DMS114 treated with DMSO at 0.1 percent for 48 hours (cell line): ENCODE data around the gene USP35.
"Not testable (repeated sequence)": the region's sequence is repeated elsewhere in the genome, so short reads cannot be mapped to it uniquely, and the experiment has no call there.

ENCODE experiments used
- DNase-seq: peaks from one replicate; lab custom pipeline; 2025; ENCODE audit not compliant: unreplicated experiment; lab: John Stamatoyannopoulos, UW

Gene USP35

DNA sequence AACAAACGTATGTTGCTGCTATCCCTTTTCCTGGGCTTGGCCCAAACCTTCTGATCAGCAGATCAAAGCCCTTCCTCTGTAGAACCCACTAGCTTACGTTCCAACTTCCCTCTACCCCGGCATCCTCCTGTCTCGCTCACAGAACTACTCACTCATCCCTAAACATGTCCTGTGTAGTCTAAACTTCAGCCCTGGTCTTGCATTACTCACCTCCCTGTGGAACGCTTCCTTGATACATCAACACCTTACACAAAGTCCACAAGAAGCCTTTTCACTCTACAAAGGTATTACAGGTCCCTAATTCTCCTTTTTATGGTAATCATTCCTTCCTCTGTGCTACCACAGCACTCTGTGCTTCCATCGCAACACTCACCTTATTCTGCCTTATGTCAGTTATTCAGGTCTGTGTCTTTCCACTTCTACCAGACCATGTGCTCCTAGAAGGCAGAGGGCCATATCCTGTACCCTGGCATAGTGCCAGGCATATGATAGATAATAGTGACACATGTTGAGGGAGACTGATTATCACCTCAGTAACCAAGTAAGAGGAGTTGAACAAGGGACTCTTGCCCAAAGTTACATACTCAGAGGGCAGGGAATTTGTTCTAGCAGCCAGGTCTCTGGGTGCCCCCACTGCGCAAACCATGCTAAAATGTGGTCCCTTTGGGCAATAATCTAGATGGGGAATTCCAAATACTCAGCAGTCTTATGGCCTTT, 41.6 kb downstream of the USP35 start:
- no peak for DNase-seq

- DNase-seq: no peak
These were observed 43.3 kb downstream of the USP35 start for GRCh38 chr11:78231962-78232501.

GRCh38 chr11:78233046-78233445, 44.3 kb downstream of the USP35 start:
- not testable (repeated sequence) for DNase-seq

DNA sequence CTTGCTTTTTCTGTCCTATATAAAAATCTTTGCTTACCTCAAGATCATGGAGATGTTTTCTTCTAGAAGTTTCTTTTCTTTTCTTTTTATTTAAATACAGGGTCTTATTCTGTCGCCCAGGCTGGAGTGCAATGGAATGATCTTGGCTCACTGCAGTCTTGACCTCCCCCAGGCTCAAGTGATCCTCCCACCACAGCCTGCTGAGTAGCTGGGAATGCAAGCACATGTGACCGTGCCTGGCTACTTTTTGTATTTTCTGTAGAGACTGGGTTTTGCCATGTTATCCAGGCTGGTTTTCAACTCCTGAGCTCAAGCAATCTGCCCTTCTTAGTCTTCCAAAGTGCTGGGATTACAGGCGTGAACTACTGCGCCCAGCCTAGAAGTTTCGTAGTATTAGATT, 45.3 kb downstream of the USP35 start:
- DNase-seq: no peak

GRCh38 chr11:78237293-78238046, 48.8 kb downstream of the USP35 start:
- no peak for DNase-seq

- no peak for DNase-seq
These were observed 51.1 kb downstream of the USP35 start for GRCh38 chr11:78239781-78240180.

GRCh38 chr11:78241475-78241874, 52.8 kb downstream of the USP35 start:
- no peak for DNase-seq

DNA sequence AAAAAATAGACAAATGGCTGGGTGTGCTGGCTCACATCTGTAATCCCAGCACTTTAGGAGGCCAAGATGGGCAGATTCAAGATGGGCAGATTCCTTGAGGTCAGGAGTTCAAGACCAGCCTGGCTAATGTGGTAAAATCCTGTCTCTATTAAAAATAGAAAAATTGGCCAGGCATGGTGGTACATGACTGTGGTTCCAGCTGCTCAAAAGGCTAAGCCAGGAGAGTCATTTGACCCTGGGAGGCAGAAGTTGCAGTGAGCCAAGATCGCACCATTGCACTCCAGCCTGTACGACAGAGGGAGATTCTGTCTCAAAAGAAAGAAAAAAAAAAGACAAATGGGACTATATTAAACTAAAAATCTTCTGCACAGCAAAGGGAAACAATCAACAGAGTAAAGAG, 55.4 kb downstream of the USP35 start:
- DNase-seq: no peak

DNA sequence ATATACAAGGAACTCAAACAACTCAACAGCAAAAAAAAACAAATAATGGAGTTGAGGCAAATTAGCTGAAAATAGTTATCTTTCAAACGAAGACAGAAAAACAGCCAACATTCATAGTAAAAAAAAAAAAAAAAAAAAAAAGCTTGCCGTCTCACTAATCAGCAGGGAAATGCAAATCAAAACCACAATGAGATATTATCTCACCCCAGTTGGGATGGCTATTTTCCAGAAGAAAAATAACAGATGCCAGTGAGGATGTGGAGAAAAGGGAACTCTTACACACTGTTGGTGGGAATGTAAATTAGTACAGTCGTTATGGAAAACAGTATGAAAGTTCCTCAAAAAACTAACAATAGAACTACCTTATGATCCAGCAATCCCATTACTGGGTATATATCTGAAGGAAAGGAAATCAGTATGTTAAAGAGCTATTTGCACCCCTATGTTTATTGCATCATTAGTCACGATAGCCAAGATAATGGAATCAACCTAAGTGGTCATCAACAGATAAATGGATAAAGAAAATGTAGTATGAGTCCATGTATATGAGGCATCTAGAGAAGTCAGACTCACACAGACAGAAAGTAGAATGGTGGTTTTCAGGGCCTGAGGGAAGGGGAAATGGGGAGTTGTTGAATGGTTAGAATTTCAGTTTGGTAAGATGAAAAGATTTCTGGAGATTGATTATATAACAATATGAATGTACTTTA, 56.0 kb downstream of the USP35 start:
- no peak for DNase-seq

GRCh38 chr11:78248191-78248590, 59.5 kb downstream of the USP35 start:
- DNase-seq: no peak

DNA sequence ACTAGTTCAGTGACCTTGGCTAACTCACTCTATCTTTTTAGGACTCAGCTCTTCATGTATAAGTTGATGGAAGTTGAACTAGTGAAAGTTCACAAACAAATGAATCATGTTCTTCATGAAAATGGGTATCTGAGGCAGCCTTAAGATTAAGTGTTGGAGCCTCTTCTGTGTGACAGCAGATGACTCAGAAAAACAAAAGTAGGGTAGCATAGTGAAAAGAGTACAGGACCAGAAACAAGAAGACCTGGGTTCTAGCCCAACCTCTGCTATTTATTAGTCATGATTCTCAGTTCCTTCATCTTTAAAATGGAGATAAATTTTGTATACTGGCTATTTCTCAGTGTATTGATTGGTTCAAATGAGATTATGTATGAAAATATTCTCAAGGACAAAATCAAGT, 60.2 kb downstream of the USP35 start:
- DNase-seq: no peak

- no peak for DNase-seq
These were observed 61.4 kb downstream of the USP35 start for GRCh38 chr11:78250099-78250498.

DNA sequence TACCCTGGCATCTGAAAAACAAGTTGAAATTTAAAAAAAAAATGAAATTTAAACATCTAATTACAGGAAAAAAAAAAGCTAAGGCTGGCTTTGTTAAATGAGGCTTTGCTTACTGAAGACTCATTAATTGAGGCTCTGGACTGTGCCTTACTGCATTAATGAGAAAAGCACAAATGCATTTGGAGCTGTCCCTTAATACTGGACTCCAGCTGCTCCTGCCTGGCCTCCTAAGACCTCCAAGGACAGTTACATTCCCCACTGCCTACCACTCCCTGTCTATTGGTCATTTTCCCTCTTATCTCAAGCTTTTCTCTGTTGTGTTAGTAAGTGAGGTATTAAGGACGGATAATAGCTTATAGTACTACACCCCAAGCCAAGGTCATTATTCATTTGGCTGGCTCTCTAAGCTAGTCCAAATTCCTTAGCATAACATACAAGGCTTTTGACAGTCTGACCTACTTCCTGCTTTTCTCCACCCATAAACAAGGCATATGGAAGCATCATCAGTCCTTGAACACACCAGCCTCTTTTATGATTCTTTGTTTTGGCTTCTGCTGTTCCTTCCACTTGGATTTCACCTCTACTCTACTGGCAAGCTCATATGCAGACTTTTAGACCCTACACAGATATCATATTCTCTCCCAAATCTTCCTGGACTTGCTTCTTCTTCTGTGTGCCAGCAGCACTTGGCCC, 62.5 kb downstream of the USP35 start:
- no peak for DNase-seq

DNA sequence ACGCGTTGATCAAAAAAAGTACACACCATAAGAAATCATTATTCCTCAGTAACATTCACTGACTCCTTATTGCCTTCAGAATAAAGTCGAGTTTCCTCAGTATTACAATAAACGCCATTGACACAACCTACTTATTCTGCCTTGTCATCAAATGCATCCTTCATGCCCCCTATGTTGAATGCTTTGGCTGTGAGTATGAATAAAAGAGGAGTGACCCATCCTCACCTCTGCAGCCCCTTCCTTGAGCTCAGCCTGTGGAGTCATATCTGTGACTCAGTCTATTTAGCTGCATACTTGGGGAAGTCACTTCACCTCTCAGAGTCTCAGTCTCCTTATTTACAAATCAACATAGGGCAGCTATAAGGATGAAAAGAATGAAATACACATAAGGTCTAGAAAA, 65.1 kb downstream of the USP35 start:
- no peak for DNase-seq

DNA sequence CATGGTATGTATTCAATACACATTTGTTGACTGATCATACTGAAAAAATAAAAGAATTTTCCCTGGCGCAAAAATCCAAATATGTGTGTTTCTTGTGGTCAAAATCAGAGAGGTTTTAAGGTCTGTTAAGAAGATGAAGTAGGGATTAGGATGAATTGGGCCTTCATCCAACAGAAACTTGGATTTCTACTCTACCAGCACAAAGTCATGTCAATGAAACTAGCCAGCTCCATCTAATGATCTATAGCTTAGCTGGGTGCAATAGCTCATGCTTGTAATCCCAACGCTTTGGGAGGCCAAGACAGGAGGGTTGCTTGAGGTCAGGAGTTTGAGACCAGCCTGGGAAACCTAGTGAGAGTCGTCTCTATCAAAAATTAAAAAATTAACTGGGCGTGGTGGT, 65.5 kb downstream of the USP35 start:
- DNase-seq: no peak

DNA sequence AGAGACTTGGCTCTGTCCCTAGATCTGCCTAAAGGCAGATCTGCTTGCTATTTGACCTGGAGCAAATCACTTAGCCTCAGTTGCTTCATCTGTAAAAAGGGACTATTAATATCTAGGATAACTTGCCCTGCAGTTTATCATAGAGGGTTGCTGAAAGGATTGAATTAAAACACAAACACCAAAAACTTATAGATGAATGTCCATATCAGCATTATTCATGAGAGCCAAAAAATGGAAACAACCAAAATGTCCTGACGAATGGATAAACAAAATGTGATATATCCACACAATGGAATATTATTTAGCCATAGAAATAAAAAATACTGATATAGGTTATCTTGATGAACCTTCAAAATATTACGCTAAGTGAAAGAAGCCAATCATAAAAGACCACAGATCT, 67.2 kb downstream of the USP35 start:
- DNase-seq: no peak

- DNase-seq: no peak
These were observed 68.2 kb downstream of the USP35 start for GRCh38 chr11:78256962-78257361.

GRCh38 chr11:78257654-78258053, 68.9 kb downstream of the USP35 start:
- DNase-seq: no peak

DNA sequence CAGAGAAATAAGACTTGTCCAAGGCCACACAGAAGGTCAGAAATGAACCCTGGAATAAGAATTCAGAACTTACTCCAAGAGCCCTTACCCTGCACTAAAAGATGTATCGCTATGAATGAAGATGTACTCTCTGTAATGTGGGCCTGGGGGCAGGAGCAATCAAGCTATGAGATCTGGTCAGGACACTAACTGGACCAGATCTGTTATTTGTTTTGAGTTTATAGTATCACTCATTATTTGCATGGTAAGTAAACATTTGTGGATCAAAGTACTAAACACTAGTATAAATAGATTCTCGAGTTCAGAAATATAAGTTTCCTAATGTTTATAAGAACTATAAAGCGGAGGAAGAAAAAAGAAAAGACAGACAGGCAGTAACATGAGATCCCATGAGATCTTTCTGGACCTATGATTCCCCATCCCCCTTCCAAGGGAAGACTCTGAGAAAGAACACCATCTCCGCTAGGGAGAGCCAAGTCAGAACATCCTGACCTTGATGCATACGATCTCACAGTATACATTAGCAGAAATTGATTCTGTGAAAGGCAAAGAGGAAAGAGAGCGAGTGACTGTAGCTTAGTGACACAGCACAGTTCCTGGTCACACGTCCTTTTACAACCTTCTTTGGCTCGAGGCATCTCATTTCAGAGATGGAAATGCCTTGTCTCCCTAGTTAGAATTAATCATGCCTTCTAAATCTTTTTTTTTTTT, 71.2 kb downstream of the USP35 start:
- no peak for DNase-seq

DNA sequence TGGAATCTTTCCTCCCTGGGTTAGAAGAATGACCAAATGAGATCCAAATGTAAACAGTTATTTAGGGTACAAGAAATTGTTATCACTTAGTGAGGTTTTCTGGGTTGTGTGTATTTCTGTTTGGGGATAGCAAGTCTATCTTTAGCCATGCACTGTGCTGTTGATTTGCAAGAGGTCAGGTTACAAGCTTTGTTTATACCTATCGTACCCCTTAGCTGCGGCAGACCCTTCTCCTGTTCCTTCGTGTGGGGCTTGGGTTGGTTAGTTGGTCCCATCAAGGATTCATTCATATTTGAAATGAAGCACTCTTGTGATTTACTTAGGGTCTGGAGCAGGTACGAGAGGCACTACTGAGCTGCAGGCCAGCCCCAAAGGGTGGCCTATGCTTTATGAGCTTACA, 72.6 kb downstream of the USP35 start:
- DNase-seq: no peak

GRCh38 chr11:78261828-78262227, 73.1 kb downstream of the USP35 start:
- no peak for DNase-seq
